H9 (cell line): ENCODE measurements around the gene SLC6A8. TPM values are rescaled to one million over a fixed set of nuclear protein-coding genes. Genes with fewer than 3 reads are reported as not detected.

Experiments used
- total RNA-seq: library from RNA; stranded (reverse); gene quantifications from 2 replicates; pipeline ENCODE4 v1.2.1, GENCODE V29; 2021

Gene SLC6A8
- total RNA-seq, 1 experiment from 2014 or later = 229 TPM

Other genes with a start within 250 kb of the SLC6A8 start
- gene TREX2, start 241.9 kb upstream of the SLC6A8 start, total RNA-seq = 1.1 and 1.3 TPM in 2 replicates
- gene HAUS7, start 217.3 kb upstream of the SLC6A8 start, total RNA-seq = 43.1 and 45.3 TPM in 2 replicates
- 1.2 and 1.5 TPM in 2 replicates for gene BGN, start 192.9 kb upstream of the SLC6A8 start, total RNA-seq
- gene ATP2B3, start 170.3 kb upstream of the SLC6A8 start, total RNA-seq = 0.35 TPM in 2 replicates
- gene CCNQ, start 88.8 kb upstream of the SLC6A8 start, total RNA-seq = 16.1 and 18.4 TPM in 2 replicates
- 2.3 and 2.4 TPM in 2 replicates for gene DUSP9, start 40.7 kb upstream of the SLC6A8 start, total RNA-seq
- gene PNCK, start 14.1 kb upstream of the SLC6A8 start, total RNA-seq = 26.2 and 26.8 TPM in 2 replicates
- gene BCAP31, start 36.5 kb downstream of the SLC6A8 start, total RNA-seq = 138 and 140 TPM in 2 replicates
- 10.2 and 11.1 TPM in 2 replicates for gene ABCD1, start 36.9 kb downstream of the SLC6A8 start, total RNA-seq
- 1.8 and 1.9 TPM in 2 replicates for gene PLXNB3, start 76.3 kb downstream of the SLC6A8 start, total RNA-seq
- not detected in 2 replicates for gene SRPK3, start 93.1 kb downstream of the SLC6A8 start, total RNA-seq
- 43.2 and 47.1 TPM in 2 replicates for gene IDH3G, start 106.4 kb downstream of the SLC6A8 start, total RNA-seq
- 179 and 193 TPM in 2 replicates for gene SSR4, start 106.7 kb downstream of the SLC6A8 start, total RNA-seq
- 110 and 118 TPM in 2 replicates for gene PDZD4, start 142.6 kb downstream of the SLC6A8 start, total RNA-seq
- 19.9 and 22.7 TPM in 2 replicates for gene L1CAM, start 198.2 kb downstream of the SLC6A8 start, total RNA-seq
- not detected in 2 replicates for gene AVPR2, start 216.7 kb downstream of the SLC6A8 start, total RNA-seq
- gene ARHGAP4, start 238.3 kb downstream of the SLC6A8 start, total RNA-seq = 37.8 and 40.6 TPM in 2 replicates
- 101 and 103 TPM in 2 replicates for gene NAA10, start 247.1 kb downstream of the SLC6A8 start, total RNA-seq